ENCODE data around the gene NUCB1.

Gene NUCB1

DNA sequence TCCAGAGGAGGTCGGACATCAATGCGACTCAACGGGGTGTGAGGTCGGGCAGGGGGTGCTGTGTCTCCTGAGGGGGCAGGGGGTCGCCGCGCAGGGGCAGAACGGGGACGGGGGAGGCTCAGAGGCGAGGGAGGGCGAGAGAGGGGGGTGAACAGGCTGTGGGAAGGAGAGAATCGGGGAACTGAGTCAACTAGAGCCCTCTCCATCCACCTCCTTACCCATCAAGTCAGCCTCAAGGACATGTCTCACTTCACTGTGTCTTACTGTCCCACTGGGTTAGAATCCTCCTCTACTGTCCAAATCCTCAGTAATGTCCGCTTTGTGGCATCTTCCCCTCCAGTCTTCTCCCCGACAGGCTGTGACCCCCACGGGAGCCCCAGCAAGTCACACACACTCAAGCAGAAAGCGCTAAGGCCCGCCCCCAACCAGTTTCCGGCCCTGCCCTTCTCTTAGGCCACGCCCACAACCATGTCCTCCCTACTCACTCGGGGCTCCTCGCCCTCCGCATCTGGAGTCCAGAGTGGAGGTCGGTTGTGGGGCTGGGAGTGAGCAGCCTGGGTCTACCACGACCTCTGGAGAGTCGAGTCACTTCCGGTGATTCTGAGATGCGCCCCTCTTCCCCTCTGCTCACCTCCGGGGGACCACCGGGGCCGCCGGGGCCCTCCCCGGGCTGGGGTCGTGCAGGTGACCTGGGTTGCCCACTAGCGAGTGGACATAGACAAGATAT lies 41.0 kb upstream of the NUCB1 start:
- Histone ChIP-seq H3K36me3 (no peaks in the 10 kb centered on the region; the same call in 1 of the 2 replicates), H3K4me3 (ENCODE audit: low read depth, low read length) (no peak overlapping the region), H3K27ac (no peak overlapping the region), H3K27me3 (ENCODE audit: insufficient read depth, low read depth, severe bottlenecking) (no peaks in the 10 kb centered on the region), H3K9me3 (ENCODE audit: severe bottlenecking) (no peaks in the 10 kb centered on the region)
- TF ChIP-seq, protein P1, sequence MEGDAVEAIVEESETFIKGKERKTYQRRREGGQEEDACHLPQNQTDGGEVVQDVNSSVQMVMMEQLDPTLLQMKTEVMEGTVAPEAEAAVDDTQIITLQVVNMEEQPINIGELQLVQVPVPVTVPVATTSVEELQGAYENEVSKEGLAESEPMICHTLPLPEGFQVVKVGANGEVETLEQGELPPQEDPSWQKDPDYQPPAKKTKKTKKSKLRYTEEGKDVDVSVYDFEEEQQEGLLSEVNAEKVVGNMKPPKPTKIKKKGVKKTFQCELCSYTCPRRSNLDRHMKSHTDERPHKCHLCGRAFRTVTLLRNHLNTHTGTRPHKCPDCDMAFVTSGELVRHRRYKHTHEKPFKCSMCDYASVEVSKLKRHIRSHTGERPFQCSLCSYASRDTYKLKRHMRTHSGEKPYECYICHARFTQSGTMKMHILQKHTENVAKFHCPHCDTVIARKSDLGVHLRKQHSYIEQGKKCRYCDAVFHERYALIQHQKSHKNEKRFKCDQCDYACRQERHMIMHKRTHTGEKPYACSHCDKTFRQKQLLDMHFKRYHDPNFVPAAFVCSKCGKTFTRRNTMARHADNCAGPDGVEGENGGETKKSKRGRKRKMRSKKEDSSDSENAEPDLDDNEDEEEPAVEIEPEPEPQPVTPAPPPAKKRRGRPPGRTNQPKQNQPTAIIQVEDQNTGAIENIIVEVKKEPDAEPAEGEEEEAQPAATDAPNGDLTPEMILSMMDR (IDR thresholded peaks at IDR 0.05; ENCODE audit: low read depth, low read length) = no peak
- no peak for DNase-seq

DNA sequence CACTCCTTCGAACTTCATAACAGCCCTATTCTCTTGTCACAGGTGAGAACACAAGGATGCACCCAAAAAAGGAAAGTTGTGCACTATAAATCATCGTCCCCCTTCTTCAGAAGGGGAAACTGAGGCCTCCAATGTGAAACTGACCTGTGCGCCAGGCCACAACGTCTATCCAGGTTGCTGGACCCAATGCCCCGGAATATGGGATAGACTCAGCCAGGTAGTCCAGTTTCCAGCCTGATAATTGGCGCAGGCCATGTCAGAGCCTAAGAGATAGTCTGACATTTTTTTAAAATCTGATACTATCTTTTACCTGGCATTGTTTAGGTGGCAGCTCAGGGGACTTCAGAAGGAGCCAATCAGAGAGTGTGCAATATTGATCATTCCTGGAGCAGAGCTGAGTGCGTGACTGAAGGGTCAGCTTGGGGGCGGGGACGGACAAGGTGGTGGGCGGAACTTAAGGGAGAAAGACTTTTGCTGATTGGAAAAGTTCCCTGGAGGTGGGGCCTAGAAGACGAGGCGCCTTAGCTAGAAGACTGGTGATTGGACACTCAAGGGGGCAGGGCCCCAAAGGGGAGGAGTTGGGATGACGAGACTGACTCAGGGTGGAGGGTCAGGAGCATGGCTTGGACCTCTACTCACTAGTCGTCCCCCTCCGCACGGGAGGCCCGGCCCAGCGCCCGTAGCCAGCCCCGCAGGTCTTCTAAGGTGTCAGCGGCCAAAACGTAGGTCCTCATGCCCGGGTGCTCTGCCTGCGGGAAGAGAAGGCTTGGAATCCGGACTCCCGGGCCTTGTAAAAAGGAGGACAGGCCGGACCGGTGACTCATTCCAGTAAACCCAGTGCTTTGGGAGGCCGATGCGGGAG lies 40.2 kb upstream of the NUCB1 start:
- no peaks in the 10 kb centered on the region for H3K9me3 ChIP-seq (ENCODE audit: severe bottlenecking)
- no peak for DNase-seq
- TF ChIP-seq, protein P1 (IDR thresholded peaks at IDR 0.05; ENCODE audit: low read depth, low read length) = no peak
- no peaks in the 10 kb centered on the region for H3K27me3 ChIP-seq (ENCODE audit: insufficient read depth, low read depth, severe bottlenecking)
- peaks cover 5% of the 10 kb centered on the region for H3K36me3 ChIP-seq
- H3K4me3 ChIP-seq (ENCODE audit: low read depth, low read length) = no peak overlapping the region
- H3K27ac ChIP-seq = no peak overlapping the region

DNA sequence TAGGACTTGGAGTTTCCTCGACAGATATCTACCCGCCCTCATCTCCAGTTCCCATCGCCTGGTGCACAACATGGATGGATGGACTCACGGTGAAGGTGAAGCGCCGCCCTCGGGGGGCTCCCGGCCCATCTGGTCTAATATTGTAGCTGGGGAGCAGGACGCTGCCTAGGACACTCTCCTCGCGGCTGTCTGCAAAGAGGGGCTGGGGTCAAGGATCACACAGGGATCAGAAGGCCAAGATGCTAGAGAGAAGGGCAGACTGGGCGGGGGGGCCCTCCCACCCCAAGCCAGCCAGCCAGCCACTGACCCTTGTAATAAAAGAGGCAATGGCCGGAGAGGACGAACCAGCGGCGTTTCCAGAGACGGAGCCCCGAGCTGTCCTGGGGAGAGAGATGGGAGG lies 38.8 kb upstream of the NUCB1 start:
- DNase-seq = no peak
- Histone ChIP-seq H3K27ac (no peak overlapping the region), H3K4me3 (ENCODE audit: low read depth, low read length) (no peak overlapping the region), H3K36me3 (peaks cover 5% of the 10 kb centered on the region), H3K9me3 (ENCODE audit: severe bottlenecking) (no peaks in the 10 kb centered on the region), H3K27me3 (ENCODE audit: insufficient read depth, low read depth, severe bottlenecking) (no peaks in the 10 kb centered on the region)
- TF ChIP-seq, protein P1 (IDR thresholded peaks at IDR 0.05; ENCODE audit: low read depth, low read length) = no peak

DNA sequence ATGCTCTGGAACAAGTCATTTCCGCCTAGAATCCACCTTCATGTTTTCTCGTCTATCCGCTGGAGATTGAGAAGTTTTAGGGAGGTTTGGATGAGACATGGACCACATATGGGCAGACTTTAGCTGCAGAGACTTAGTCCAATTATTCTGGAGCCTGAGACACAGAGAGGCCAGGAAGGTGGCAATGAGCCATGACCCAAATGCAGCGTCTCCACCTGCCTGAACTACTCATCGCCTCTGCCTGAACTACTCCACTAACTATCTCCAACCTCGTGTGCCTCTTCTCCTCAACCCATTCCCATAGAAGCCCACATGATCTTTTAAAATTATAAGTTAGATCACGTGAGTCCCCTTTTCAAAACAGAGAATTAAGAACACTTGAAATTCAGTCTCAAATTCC lies 37.3 kb upstream of the NUCB1 start:
- peaks cover 5% of the 10 kb centered on the region for H3K36me3 ChIP-seq
- DNase-seq = no peak
- no peak overlapping the region for H3K4me3 ChIP-seq (ENCODE audit: low read depth, low read length)
- H3K9me3 ChIP-seq (ENCODE audit: severe bottlenecking) = no peaks in the 10 kb centered on the region
- H3K27me3 ChIP-seq (ENCODE audit: insufficient read depth, low read depth, severe bottlenecking) = no peaks in the 10 kb centered on the region
- TF ChIP-seq, protein P1 (IDR thresholded peaks at IDR 0.05; ENCODE audit: low read depth, low read length) = no peak
- H3K27ac ChIP-seq = no peak overlapping the region

DNA sequence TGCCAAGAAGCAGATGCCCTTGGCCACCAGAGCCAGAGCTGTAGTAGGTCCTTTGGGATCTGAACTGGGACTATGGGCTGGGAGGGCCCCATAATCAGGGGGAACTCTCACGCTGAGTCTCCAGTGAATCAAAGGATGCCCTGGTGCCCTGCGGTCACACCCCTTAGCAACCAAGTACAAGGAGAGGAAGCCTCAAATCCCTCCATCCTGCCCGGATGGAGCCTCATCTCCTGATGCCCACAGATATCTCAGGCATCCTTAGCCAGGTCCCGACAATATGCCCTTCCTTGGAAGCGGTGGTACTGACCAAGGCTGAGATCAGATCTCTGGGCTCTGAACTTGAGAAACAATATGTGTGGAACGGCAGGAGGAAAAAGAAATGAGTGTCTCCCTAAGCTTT lies 33.4 kb upstream of the NUCB1 start:
- Histone ChIP-seq H3K4me3 (ENCODE audit: low read depth, low read length) (no peak overlapping the region), H3K27ac (no peak overlapping the region), H3K9me3 (ENCODE audit: severe bottlenecking) (no peaks in the 10 kb centered on the region), H3K27me3 (ENCODE audit: insufficient read depth, low read depth, severe bottlenecking) (no peaks in the 10 kb centered on the region), H3K36me3 (peaks cover 5% of the 10 kb centered on the region)
- TF ChIP-seq, protein P1 (IDR thresholded peaks at IDR 0.05; ENCODE audit: low read depth, low read length) = no peak
- DNase-seq = no peak

All from WERI-Rb-1 (cell line).